Sciatic nerve (tissue), 2 donors: ENCODE results near the gene RAD51B. TPM values are rescaled to one million over a fixed set of nuclear protein-coding genes. Genes with fewer than 3 reads are reported as not detected.

ENCODE experiments used
- ATAC-seq: fragments of 200-7000 bp; cut with Tn5 transposase; one replicate; pipeline ENCODE4 v1.9.1; 2020; ENCODE audit warnings: mild to moderate bottlenecking, moderate library complexity
- DNase-seq: peaks from one replicate; pipeline ENCODE4 v3.0.0-alpha.2; 2020; ENCODE audit warnings: low spot score
- intact Hi-C: fragments of 100-400 bp; cut with DNase I; formaldehyde crosslinking; loops from one replicate; pipeline ENCODE4 v1.14.2; 2022
- total RNA-seq: library from RNA; stranded (reverse); fragmentation: NEBNext Ultra II Directional; extraction: Animal tissue kit (Norgen Biotek cat#: 25700); gene quantifications from one replicate; pipeline ENCODE4 v1.2.1, GENCODE V29; 2021
- donor health status: DM: no; HTN: no; CAD: no.
- donor health status: DM: no; HTN: no; CAD: no.

Gene RAD51B
- total RNA-seq, 1 donor from 2014 or later: 30.4 TPM

GRCh38 chr14:68528040-68528687 lies 708.6 kb downstream of the RAD51B start:
- ATAC-seq (no peak), DNase-seq (no peak)
- intact Hi-C loops: loop anchor here (10.0 kb wide), 1 partner anchor 123 kb away; no protein-coding TSS in a partner anchor

GRCh38 chr14:68530443-68530842 lies 710.9 kb downstream of the RAD51B start:
- ATAC-seq (no peak), DNase-seq (no peak)
- intact Hi-C loops: no loop called here

- no peak for DNase-seq
- no peak for ATAC-seq
- intact Hi-C loops: no loop called here
Measured at GRCh38 chr14:68532496-68532895, 712.9 kb downstream of the RAD51B start.

GRCh38 chr14:68534276-68534675 lies 714.7 kb downstream of the RAD51B start:
- intact Hi-C loops: no loop called here
- DNase-seq (no peak), ATAC-seq (no peak)

GRCh38 chr14:68535404-68536017 lies 715.9 kb downstream of the RAD51B start:
- no peak for DNase-seq
- intact Hi-C loops: loop anchor here (5.0 kb wide), 1 partner anchor 97 kb away; no protein-coding TSS in a partner anchor
- no peak for ATAC-seq

- DNase-seq (no peak), ATAC-seq (no peak)
- intact Hi-C loops: loop anchor here (5.0 kb wide), 1 partner anchor 96 kb away; no protein-coding TSS in a partner anchor
Measured at GRCh38 chr14:68536018-68536410, 716.4 kb downstream of the RAD51B start.

- no peak for ATAC-seq
- DNase-seq: no peak
- intact Hi-C loops: loop anchor here (5.0 kb wide), 1 partner anchor 94 kb away; no protein-coding TSS in a partner anchor
Measured at GRCh38 chr14:68538639-68539038, 719.1 kb downstream of the RAD51B start.

GRCh38 chr14:68539241-68539737 lies 719.7 kb downstream of the RAD51B start:
- intact Hi-C loops: loop anchor here (5.0 kb wide), 1 partner anchor 93 kb away; no protein-coding TSS in a partner anchor
- ATAC-seq: peak; percentile 51
- no peak for DNase-seq

- intact Hi-C loops: loop anchor here (5.0 kb wide), 1 partner anchor 93 kb away; no protein-coding TSS in a partner anchor
- ATAC-seq: no peak
- DNase-seq: no peak
Measured at GRCh38 chr14:68539789-68540188, 720.2 kb downstream of the RAD51B start.

GRCh38 chr14:68541178-68541896 lies 721.8 kb downstream of the RAD51B start:
- intact Hi-C loops: no loop called here
- ATAC-seq: no peak
- DNase-seq: no peak

GRCh38 chr14:68542346-68542745 lies 722.8 kb downstream of the RAD51B start:
- ATAC-seq (no peak), DNase-seq (no peak)
- intact Hi-C loops: no loop called here

- DNase-seq: no peak
- intact Hi-C loops: no loop called here
- ATAC-seq: no peak
Measured at GRCh38 chr14:68543516-68543915, 723.9 kb downstream of the RAD51B start.

GRCh38 chr14:68544081-68544892 lies 724.7 kb downstream of the RAD51B start:
- ATAC-seq (peak; percentile 84), DNase-seq (peak; percentile 81)
- intact Hi-C loops: no loop called here

- ATAC-seq (no peak), DNase-seq (no peak)
- intact Hi-C loops: no loop called here
Measured at GRCh38 chr14:68546839-68547238, 727.3 kb downstream of the RAD51B start.

- DNase-seq: no peak
- intact Hi-C loops: no loop called here
- peak; percentile 64 for ATAC-seq
Measured at GRCh38 chr14:68547305-68548193, 728.0 kb downstream of the RAD51B start.

GRCh38 chr14:68548194-68549076 lies 728.9 kb downstream of the RAD51B start:
- ATAC-seq: peak; percentile 90
- intact Hi-C loops: no loop called here

GRCh38 chr14:68550338-68550715 lies 730.7 kb downstream of the RAD51B start:
- DNase-seq: no peak
- ATAC-seq: no peak
- intact Hi-C loops: loop anchor here (10.0 kb wide), 1 partner anchor 234 kb away; no protein-coding TSS in a partner anchor

More at GRCh38 chr14:68548194-68549076, 728.9 kb downstream of the RAD51B start:
- peak; percentile 91 for DNase-seq
